B cell (primary cell): ENCODE results near the gene QRSL1. TPM values are rescaled to one million over a fixed set of nuclear protein-coding genes. Genes with fewer than 3 reads are reported as not detected.

Experiments used
- ATAC-seq: fragments of 200-7000 bp; cut with Tn5 transposase; one replicate; pipeline ENCODE4 v1.10.0; 2021; ENCODE audit warnings: low read depth, mild to moderate bottlenecking, moderate number of reproducible peaks, moderate library complexity
- CTCF ChIA-PET: fragments of 350-600 bp; sonication (Branson Sonifier 250); formaldehyde crosslinking; loops from one replicate; lab custom pipeline; 2021; ENCODE audit warnings: antibody characterized with exemption, inconsistent platforms; lab: Charles Lee
- POLR2A ChIA-PET: fragments of 350-600 bp; sonication (Branson Sonifier 250); formaldehyde crosslinking; loops from one replicate; lab custom pipeline; 2021; ENCODE audit warnings: antibody characterized with exemption; lab: Charles Lee
- DNase-seq: peaks from one replicate; pipeline ENCODE4 v3.0.0; 2013
- H2AFZ ChIP-seq: 2 replicates; pipeline ENCODE4 v1.6.1; 2012; ENCODE audit warnings: mild to moderate bottlenecking, low read depth, low read length; ENCODE audit not compliant: insufficient read depth, poor library complexity, severe bottlenecking
- H3K27ac ChIP-seq, 2 donors: 1 replicate in 1 of 2; 2 replicates in 1 of 2; pipeline ENCODE4 v1.5.1; 2012 to 2013; ENCODE audit warnings: low read length in 2 of 2, mild to moderate bottlenecking in 2 of 2, moderate library complexity in 1 of 2
- H3K27me3 ChIP-seq, 4 experiments: fragments of 200-600 bp in 1 of 4; sonication (generic) in 1 of 4; replicated peaks in 1 of 4; 1 replicate in 2 of 4; 2 replicates in 2 of 4; pipeline versions ENCODE4 v1.6.1 to v1.7.0; 2013 to 2016; ENCODE audit warnings: low read length in 3 of 4, mild to moderate bottlenecking in 2 of 4, mixed read lengths in 1 of 4, moderate library complexity in 1 of 4; ENCODE audit not compliant: insufficient read depth in 4 of 4, control insufficient read depth in 3 of 4; ENCODE audit errors: control extremely low read depth in 1 of 4
- H3K36me3 ChIP-seq, 2 experiments: replicated peaks in 1 of 2; 1 replicate in 1 of 2; 2 replicates in 1 of 2; pipeline versions ENCODE4 v1.6.1 to v1.7.1; 2013; ENCODE audit warnings: low read length in 1 of 2; ENCODE audit not compliant: insufficient read depth in 2 of 2, control insufficient read depth in 1 of 2; ENCODE audit errors: control extremely low read depth in 1 of 2, extremely low read depth in 1 of 2
- H3K4me1 ChIP-seq, 2 donors: fragments of 200-600 bp in 1 of 2; sonication (generic) in 1 of 2; 1 replicate in 1 of 2; 2 replicates in 1 of 2; pipeline versions ENCODE4 v1.5.1 to v1.6.1; 2013 to 2017; ENCODE audit warnings: low read length in 2 of 2; ENCODE audit not compliant: control insufficient read depth in 2 of 2, insufficient read depth in 2 of 2
- H3K4me2 ChIP-seq: replicated peaks from 2 replicates; pipeline ENCODE3; 2012; ENCODE audit warnings: mild to moderate bottlenecking, low read depth, low read length; ENCODE audit not compliant: poor library complexity, severe bottlenecking
- H3K4me3 ChIP-seq, 5 experiments: fragments of 200-600 bp in 1 of 5; sonication (generic) in 1 of 5; 1 replicate in 3 of 5; 2 replicates in 2 of 5; pipeline versions ENCODE4 v1.5.1 to v1.7.0; 2011 to 2016; ENCODE audit warnings: low read length in 4 of 5, mild to moderate bottlenecking in 4 of 5, low read depth in 2 of 5, control low read depth in 1 of 5, moderate library complexity in 1 of 5; ENCODE audit not compliant: insufficient read depth in 1 of 5; ENCODE audit errors: control extremely low read depth in 1 of 5, extremely low read depth in 1 of 5
- H3K79me2 ChIP-seq: fragments of 200-600 bp; sonication (generic); one replicate; pipeline ENCODE4 v1.6.0; 2016; ENCODE audit warnings: low read length; ENCODE audit not compliant: control insufficient read depth, insufficient read depth
- H3K9ac ChIP-seq: fragments of 200-600 bp; sonication (generic); 2 replicates; pipeline ENCODE4 v1.6.1; 2017; ENCODE audit warnings: mild to moderate bottlenecking, low read length, moderate library complexity
- H3K9me3 ChIP-seq, 3 donors: one replicate each; pipeline versions ENCODE4 v1.6.1 to v1.7.1; 2013; ENCODE audit warnings: low read length in 2 of 3; ENCODE audit not compliant: control insufficient read depth in 2 of 3, insufficient read depth in 1 of 3; ENCODE audit errors: control extremely low read depth in 1 of 3
- H4K20me1 ChIP-seq: 2 replicates; pipeline ENCODE4 v1.6.0; 2012; ENCODE audit warnings: mild to moderate bottlenecking, low read length; ENCODE audit not compliant: insufficient read depth, control insufficient read depth, poor library complexity, severe bottlenecking
- H3K27ac Mint-ChIP-seq: one replicate; pipeline ENCODE4 v1.8.0; 2021; ENCODE audit warnings: mixed read lengths
- H3K27me3 Mint-ChIP-seq: one replicate; pipeline ENCODE4 v1.8.0; 2021; ENCODE audit warnings: mixed read lengths
- H3K4me1 Mint-ChIP-seq: one replicate; pipeline ENCODE4 v1.8.0; 2021; ENCODE audit warnings: mixed read lengths
- H3K4me3 Mint-ChIP-seq: one replicate; pipeline ENCODE4 v1.8.0; 2021; ENCODE audit warnings: mixed read lengths
- H3K9me3 Mint-ChIP-seq: one replicate; pipeline ENCODE4 v1.8.0; 2022; ENCODE audit warnings: mixed read lengths; ENCODE audit not compliant: insufficient read depth
- EZH2 ChIP-seq: IDR thresholded peaks from 2 replicates; pipeline ENCODE4 v1.6.1; 2012; ENCODE audit warnings: borderline replicate concordance, low read depth, mild to moderate bottlenecking, moderate library complexity, low read length; ENCODE audit not compliant: insufficient read depth, poor library complexity, severe bottlenecking
- WGBS: methylation state at CpG from one replicate; pipeline ENCODE4 v1.1.5; 2013; ENCODE audit warnings: missing lambda C conversion rate; ENCODE audit not compliant: insufficient coverage; 5-methylcytosine and 5-hydroxymethylcytosine counted together
- intact Hi-C: fragments of 100-400 bp; cut with micrococcal nuclease; formaldehyde crosslinking; loops from one replicate; pipeline ENCODE4 v1.10.0; 2022
- polyA plus RNA-seq: library from polyadenylated mRNA; depleted of rRNA; stranded (reverse); fragments of >200 nt; gene quantifications from 2 replicates; pipeline ENCODE4 v1.2.3, GENCODE V29; 2012
- total RNA-seq, 2 donors: library from RNA; stranded (reverse); fragments of 120-200 nt in 1 of 2; gene quantifications; 1 replicate in 1 of 2; 2 replicates in 1 of 2; pipeline versions ENCODE4 v1.2.3 to v1.2.4, GENCODE V29; 2013 to 2022
- TF ChIP-seq, protein P1 (sequence below): fragments of 200-600 bp; IDR thresholded peaks from one replicate; pipeline ENCODE4 v1.8.0; 2022; ENCODE audit warnings: antibody characterized with exemption, mild to moderate bottlenecking

QRSL1 gene
- total and polyA plus RNA-seq, 2 donors (not counting 1 experiment from before 2014, with no cell fraction given) = 36.9 to 38.5 TPM

DNA sequence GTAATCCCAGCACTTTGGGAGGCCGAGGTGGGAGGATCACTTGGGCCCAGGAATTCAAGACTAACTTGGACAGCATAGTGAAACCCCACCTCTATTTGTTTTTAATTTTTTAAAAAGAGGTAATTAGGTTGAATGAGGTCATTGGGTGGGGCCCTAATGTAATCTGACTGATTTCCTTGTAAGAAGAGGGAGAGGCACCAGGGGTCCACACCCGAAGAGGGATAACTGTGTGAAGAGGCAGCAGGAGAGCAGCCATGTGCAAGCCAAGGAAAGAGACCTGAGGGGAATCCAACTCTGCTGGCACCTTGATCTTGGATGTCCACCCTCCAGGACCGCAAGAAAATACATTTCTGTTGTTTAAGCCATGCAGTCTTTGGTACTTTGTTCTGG, 63.4 kb downstream of the QRSL1 start:
- Mint-ChIP-seq H3K4me3 (no peak overlapping the region), H3K27ac (no peak overlapping the region), H3K27me3 (no peaks in the 10 kb centered on the region), H3K4me1 (peaks cover 55% of the 10 kb centered on the region), H3K9me3 (no peaks in the 10 kb centered on the region)
- H3K36me3 ChIP-seq = no peaks in the 10 kb centered on the region
- H3K9me3 ChIP-seq = peaks cover 0 to 4% (median 0%) of the 10 kb centered on the region in 3 donors
- DNase-seq (no peak), ATAC-seq (no peak)
- no peaks in the 10 kb centered on the region for H4K20me1 ChIP-seq
- no peaks in the 10 kb centered on the region for H3K79me2 ChIP-seq
- no peak overlapping the region for H3K9ac ChIP-seq
- CTCF ChIA-PET = interaction anchor here (1.2 to 2.3 kb wide), 3 partner anchors 83 to 287 kb away, joined by 4 to 11 read pairs (median 7); no protein-coding TSS in a partner anchor
- H3K4me1 ChIP-seq = peaks cover 34 to 42% of the 10 kb centered on the region in 2 donors
- no peak overlapping the region for H3K4me2 ChIP-seq
- H2AFZ ChIP-seq = no peak overlapping the region
- TF ChIP-seq EZH2 = no peak
- TF ChIP-seq, protein P1, sequence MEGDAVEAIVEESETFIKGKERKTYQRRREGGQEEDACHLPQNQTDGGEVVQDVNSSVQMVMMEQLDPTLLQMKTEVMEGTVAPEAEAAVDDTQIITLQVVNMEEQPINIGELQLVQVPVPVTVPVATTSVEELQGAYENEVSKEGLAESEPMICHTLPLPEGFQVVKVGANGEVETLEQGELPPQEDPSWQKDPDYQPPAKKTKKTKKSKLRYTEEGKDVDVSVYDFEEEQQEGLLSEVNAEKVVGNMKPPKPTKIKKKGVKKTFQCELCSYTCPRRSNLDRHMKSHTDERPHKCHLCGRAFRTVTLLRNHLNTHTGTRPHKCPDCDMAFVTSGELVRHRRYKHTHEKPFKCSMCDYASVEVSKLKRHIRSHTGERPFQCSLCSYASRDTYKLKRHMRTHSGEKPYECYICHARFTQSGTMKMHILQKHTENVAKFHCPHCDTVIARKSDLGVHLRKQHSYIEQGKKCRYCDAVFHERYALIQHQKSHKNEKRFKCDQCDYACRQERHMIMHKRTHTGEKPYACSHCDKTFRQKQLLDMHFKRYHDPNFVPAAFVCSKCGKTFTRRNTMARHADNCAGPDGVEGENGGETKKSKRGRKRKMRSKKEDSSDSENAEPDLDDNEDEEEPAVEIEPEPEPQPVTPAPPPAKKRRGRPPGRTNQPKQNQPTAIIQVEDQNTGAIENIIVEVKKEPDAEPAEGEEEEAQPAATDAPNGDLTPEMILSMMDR = no peak
- no peaks in the 10 kb centered on the region for H3K27me3 ChIP-seq
- intact Hi-C loops = no loop called here
- H3K4me3 ChIP-seq = no peak overlapping the region
- no peak overlapping the region for H3K27ac ChIP-seq
- POLR2A ChIA-PET = no interaction called here
- WGBS = 100% methylated on average over 2 of the region's 3 CpGs

DNA sequence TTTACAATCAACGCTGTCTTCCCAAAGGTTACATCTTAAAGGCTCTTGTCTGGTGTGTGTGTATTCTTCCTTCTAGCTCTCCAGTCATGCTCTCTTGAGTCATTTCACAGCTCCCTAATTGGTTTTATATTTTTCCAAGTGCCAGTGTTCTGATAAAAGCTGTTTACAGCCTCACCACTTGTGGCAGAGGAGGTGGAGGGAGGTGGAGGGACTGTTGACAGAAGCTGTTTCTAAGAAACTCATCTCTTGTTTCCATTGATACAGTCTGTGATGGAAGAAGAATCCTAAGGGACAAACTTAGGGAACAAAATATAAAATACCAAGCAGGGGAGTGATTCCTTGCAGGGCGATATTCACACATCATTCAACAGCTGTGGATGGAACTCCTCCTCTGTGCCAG, 64.0 kb downstream of the QRSL1 start:
- Histone ChIP-seq H3K4me1 (peaks cover 36 to 43% of the 10 kb centered on the region in 2 donors), H3K9me3 (peaks cover 0 to 4% (median 0%) of the 10 kb centered on the region in 3 donors), H2AFZ (peak overlapping the region; percentile 7), H3K36me3 (no peaks in the 10 kb centered on the region), H3K9ac (no peak overlapping the region), H4K20me1 (no peaks in the 10 kb centered on the region), H3K79me2 (no peaks in the 10 kb centered on the region), H3K4me2 (no peak overlapping the region), H3K4me3 (no peak overlapping the region), H3K27me3 (no peaks in the 10 kb centered on the region), H3K27ac (no peak overlapping the region)
- H3K27ac Mint-ChIP-seq = no peak overlapping the region
- POLR2A ChIA-PET = no interaction called here
- H3K27me3 Mint-ChIP-seq = no peaks in the 10 kb centered on the region
- TF ChIP-seq EZH2 = no peak
- TF ChIP-seq, protein P1 = no peak
- H3K4me3 Mint-ChIP-seq = no peak overlapping the region
- WGBS = no CpG with 5 or more reads among the region's 2 CpGs
- DNase-seq (no peak), ATAC-seq (no peak)
- H3K4me1 Mint-ChIP-seq = peaks cover 55% of the 10 kb centered on the region
- CTCF ChIA-PET = interaction anchor here (0.7 to 2.3 kb wide), 5 partner anchors 74 to 286 kb away, joined by 3 to 11 read pairs (median 4); no protein-coding TSS in a partner anchor
- intact Hi-C loops = no loop called here
- no peaks in the 10 kb centered on the region for H3K9me3 Mint-ChIP-seq
